Endothelial cell of umbilical vein (primary cell): Measurements from ENCODE around the gene TRIM49D1. TPM values are rescaled to one million over a fixed set of nuclear protein-coding genes. Genes with fewer than 3 reads are reported as not detected.
"Not testable (repeated sequence)": the region's sequence is repeated elsewhere in the genome, so short reads cannot be mapped to it uniquely, and the experiment has no call there.

Experiments
- Bru-seq: library from RNA; stranded (reverse); fragments of 400-500 nt; gene quantifications from one replicate; lab custom pipeline; 2021; lab: Mats Ljungman, UMichigan
- BruChase-seq, 2 experiments: library from RNA; stranded (reverse); fragments of 400-500 nt; gene quantifications; one replicate each; lab custom pipeline; 2021; lab: Mats Ljungman, UMichigan
- BruUV-seq: library from RNA; stranded (reverse); fragments of 400-500 nt; replicated peaks from 2 replicates; lab custom pipeline; 2021; lab: Mats Ljungman, UMichigan
- CTCF ChIA-PET: fragments of 300-600, 350-600 bp; sonication (Branson Sonifier 250); formaldehyde crosslinking; loops from one replicate; lab custom pipeline; 2021; ENCODE audit warnings: antibody characterized with exemption, inconsistent platforms; lab: Charles Lee
- POLR2A ChIA-PET: fragments of 300-600, 350-600 bp; sonication (Branson Sonifier 250); formaldehyde crosslinking; loops from one replicate; lab custom pipeline; 2021; ENCODE audit warnings: antibody characterized with exemption, inconsistent platforms; lab: Charles Lee
- DNase-seq: peaks from one replicate; pipeline ENCODE4 v3.0.0-alpha.2; 2011; ENCODE audit warnings: low read depth, low spot score
- FAIRE-seq: peaks from 2 replicates; lab custom pipeline; 2011; peaks lifted over from hg19 to GRCh38; lab: Jason Lieb, UNC
- H2AFZ ChIP-seq: 2 replicates; pipeline ENCODE4 v1.6.0; 2012; ENCODE audit warnings: low read depth, low read length, control low read depth, inconsistent platforms
- H3K27ac ChIP-seq: 2 replicates; pipeline ENCODE4 v1.5.1; 2011; ENCODE audit warnings: low read depth, mild to moderate bottlenecking, control low read depth, low read length, moderate library complexity; ENCODE audit not compliant: insufficient read depth
- H3K27me3 ChIP-seq, 2 experiments: 2 replicates each; pipeline versions ENCODE4 v1.6.0 to v1.6.1; 2011; ENCODE audit warnings: low read length in 2 of 2, mixed read lengths in 1 of 2; ENCODE audit not compliant: control insufficient read depth in 2 of 2, insufficient read depth in 2 of 2
- H3K36me3 ChIP-seq, 2 experiments: 2 replicates in 1 of 2; 3 replicates in 1 of 2; pipeline ENCODE4 v1.5.1; 2011; ENCODE audit warnings: low read length in 2 of 2, mild to moderate bottlenecking in 1 of 2, moderate library complexity in 1 of 2; ENCODE audit not compliant: control insufficient read depth in 2 of 2, insufficient read depth in 2 of 2; ENCODE audit errors: extremely low read depth in 1 of 2
- H3K4me1 ChIP-seq: 3 replicates; pipeline ENCODE4 v1.5.1; 2011; ENCODE audit warnings: mild to moderate bottlenecking, low read length; ENCODE audit not compliant: control insufficient read depth, insufficient read depth; ENCODE audit errors: extremely low read depth
- H3K4me2 ChIP-seq: 2 replicates; pipeline ENCODE4 v1.6.1; 2011; ENCODE audit warnings: low read length, control low read depth, mixed read lengths; ENCODE audit not compliant: insufficient read depth
- H3K4me3 ChIP-seq, 3 experiments: fragments of 200-600 bp in 1 of 3; sonication (generic), shearing (Covaris generic) in 1 of 3; replicated peaks in 1 of 3; 2 replicates each; pipeline ENCODE4 v1.5.1; 2011 to 2016; ENCODE audit warnings: control low read depth in 3 of 3, low read length in 3 of 3, mild to moderate bottlenecking in 2 of 3, inconsistent platforms in 1 of 3, low read depth in 1 of 3, moderate library complexity in 1 of 3; ENCODE audit not compliant: insufficient read depth in 1 of 3
- H3K79me2 ChIP-seq: 2 replicates; pipeline ENCODE4 v1.6.0; 2012; ENCODE audit warnings: low read length, inconsistent platforms; ENCODE audit not compliant: control insufficient read depth, insufficient read depth
- H3K9ac ChIP-seq: replicated peaks from 2 replicates; pipeline ENCODE3; 2011; ENCODE audit warnings: low read length, control low read depth; ENCODE audit not compliant: insufficient read depth; ENCODE audit errors: extremely low read depth
- H3K9me1 ChIP-seq: replicated peaks from 3 replicates; pipeline ENCODE4 v1.6.0; 2011; ENCODE audit warnings: mild to moderate bottlenecking, low read length; ENCODE audit not compliant: control insufficient read depth, insufficient read depth; ENCODE audit errors: extremely low read depth
- H3K9me3 ChIP-seq: replicated peaks from 2 replicates; pipeline ENCODE4 v1.5.1; 2012; ENCODE audit warnings: low read length, inconsistent platforms; ENCODE audit not compliant: control insufficient read depth, insufficient read depth
- H4K20me1 ChIP-seq: replicated peaks from 2 replicates; pipeline ENCODE3; 2011; ENCODE audit warnings: mild to moderate bottlenecking, low read length; ENCODE audit not compliant: control insufficient read depth, insufficient read depth; ENCODE audit errors: extremely low read depth
- GATA2 ChIP-seq: IDR thresholded peaks from 2 replicates; pipeline ENCODE4 v1.7.0; 2011; ENCODE audit warnings: low read depth, mild to moderate bottlenecking, moderate library complexity, mixed read lengths, low read length; ENCODE audit not compliant: insufficient read length, insufficient read depth
- JUN ChIP-seq: IDR thresholded peaks from 2 replicates; pipeline ENCODE4 v1.6.1; 2011; ENCODE audit warnings: borderline replicate concordance, low read depth; ENCODE audit not compliant: insufficient read length, insufficient read depth
- POLR2AphosphoS5 ChIP-seq: IDR thresholded peaks from 2 replicates; pipeline ENCODE4 v1.6.1; 2012; ENCODE audit warnings: low read depth, mild to moderate bottlenecking, control low read depth, low read length, moderate library complexity; ENCODE audit not compliant: insufficient read depth
- dilution Hi-C: fragments of 300-500 bp; cut with MboI; formaldehyde crosslinking; loops from one replicate; pipeline ENCODE4 v1.15.0; 2019; ENCODE audit warnings: low sequenced_read_pairs; ENCODE audit not compliant: extremely low pct_ligation_motif_present
- intact Hi-C: fragments of 100-400 bp; cut with micrococcal nuclease; formaldehyde crosslinking; loops from one replicate; pipeline ENCODE4 v1.10.0; 2022
- long read RNA-seq: library from polyadenylated mRNA; stranded (forward); transcript quantifications from one replicate; pipeline ENCODE4 v2.0.0, GENCODE V29; 2021
- polyA minus RNA-seq, 3 experiments: library from RNA; depleted of rRNA, polyadenylated mRNA; stranded (reverse); fragments of >200 nt; gene quantifications; 1 replicate in 1 of 3; 2 replicates in 2 of 3; pipeline ENCODE4 v1.2.3, GENCODE V29; 2011
- polyA plus RNA-seq, 4 experiments: library from polyadenylated mRNA; depleted of rRNA in 3 of 4; stranded (reverse) in 3 of 4; unstranded in 1 of 4; fragments of >200 nt; gene quantifications; 2 replicates each; pipeline versions ENCODE4 v1.2.1 to v1.2.3, GENCODE V29; 2011 to 2012; ENCODE audit warnings: missing spikeins in 1 of 4
- total RNA-seq: library from RNA; stranded (reverse); gene quantifications from 2 replicates; pipeline ENCODE4 v1.2.3, GENCODE V29; 2021

TRIM49D1 gene
- total RNA-seq: not detected in 2 replicates
- not detected in 2 replicates for polyA plus RNA-seq
- not detected in 2 replicates for polyA plus RNA-seq (2011; cell fraction: cytosol; rRNA removed)
- polyA plus RNA-seq (2011; cell fraction: nucleus; rRNA removed): not detected in 2 replicates
- not detected in 2 replicates for polyA plus RNA-seq (2012)
- polyA minus RNA-seq: not detected in 2 replicates
- not detected for polyA minus RNA-seq (2011; cell fraction: cytosol; rRNA and poly(A)+ RNA removed)
- not detected in 2 replicates for polyA minus RNA-seq (2011; cell fraction: nucleus; rRNA and poly(A)+ RNA removed)
- Bru-seq, nascent RNA: not detected
- BruChase-seq, experiment 1, labeled RNA remaining after a 6-hour chase: not detected
- BruChase-seq, experiment 2, labeled RNA remaining after a 2-hour chase: not detected
- long read RNA-seq: 0 reads

- POLR2A ChIA-PET: no interaction called here
- FAIRE-seq (no peak), DNase-seq (no peak)
- TF ChIP-seq JUN (no peak), POLR2AphosphoS5 (no peak), GATA2 (no peak)
- Histone ChIP-seq H3K9me3 (no peaks in the 10 kb centered on the region), H4K20me1 (no peaks in the 10 kb centered on the region), H3K79me2 (no peaks in the 10 kb centered on the region), H3K9ac (no peak within 1 kb of the TSS), H3K4me3 (no peak within 1 kb of the TSS), H3K36me3 (no peaks in the 10 kb centered on the region), H3K9me1 (no peaks in the 10 kb centered on the region), H3K27ac (no peak within 1 kb of the TSS), H2AFZ (no peak within 1 kb of the TSS), H3K27me3 (no peaks in the 10 kb centered on the region), H3K4me2 (no peak within 1 kb of the TSS), H3K4me1 (no peaks in the 10 kb centered on the region)
- no TSS peak for BruUV-seq
- CTCF ChIA-PET: no interaction called here
- dilution Hi-C loops: no loop called here
- intact Hi-C loops: no loop called here
Observed at GRCh38 chr11:89922195-89922660, at the start of gene TRIM49D1. Gene TRIM49D1, minus strand, starts transcription at chr11:89922245. Its CDS starts 4,535 bp downstream, at chr11:89917710.

- intact Hi-C loops, H3K27ac ChIP-seq, POLR2A ChIA-PET, DNase-seq, H3K27me3 ChIP-seq, BruUV-seq, H2AFZ ChIP-seq, H3K79me2 ChIP-seq, H3K36me3 ChIP-seq, dilution Hi-C loops, CTCF ChIA-PET, H3K9me3 ChIP-seq, H3K9ac ChIP-seq, H3K9me1 ChIP-seq, H3K4me3 ChIP-seq, FAIRE-seq, H4K20me1 ChIP-seq, H3K4me1 ChIP-seq, H3K4me2 ChIP-seq: not testable (repeated sequence)
Observed at GRCh38 chr11:89965737-89966136, 43.7 kb upstream of the TRIM49D1 start, which contains the start of gene TRIM64. Gene TRIM64, plus strand, starts transcription at chr11:89966037. Its CDS starts 2,467 bp downstream, at chr11:89968504.

GRCh38 chr11:89960833-89961232, 38.8 kb upstream of the TRIM49D1 start:
- H3K4me1 ChIP-seq, H3K36me3 ChIP-seq, H2AFZ ChIP-seq, H3K4me3 ChIP-seq, H3K27ac ChIP-seq, H3K9me1 ChIP-seq, H3K4me2 ChIP-seq, H4K20me1 ChIP-seq, FAIRE-seq, H3K9me3 ChIP-seq, H3K79me2 ChIP-seq, CTCF ChIA-PET, H3K9ac ChIP-seq, dilution Hi-C loops, BruUV-seq, DNase-seq, intact Hi-C loops, POLR2A ChIA-PET, H3K27me3 ChIP-seq: not testable (repeated sequence)
